HepG2 (cell line): Measurements from ENCODE around the gene ZNF213. TPM values are rescaled to one million over a fixed set of nuclear protein-coding genes. Genes with fewer than 3 reads are reported as not detected.

Source experiments
- BCL6 ChIP-seq: IDR thresholded peaks from 2 replicates; pipeline ENCODE4 v1.6.1; 2016; ENCODE audit warnings: missing genetic modification reagents, missing compliant biosample characterization
- FOXK1 ChIP-seq: sonication (generic); formaldehyde crosslinking; IDR thresholded peaks from 2 replicates; pipeline ENCODE4 v1.4.0; 2020; ENCODE audit warnings: low read depth, missing genetic modification reagents, borderline replicate concordance
- NAIF1 ChIP-seq: sonication (generic); formaldehyde crosslinking; IDR thresholded peaks from 2 replicates; pipeline ENCODE4 v1.5.0; 2020; ENCODE audit warnings: mild to moderate bottlenecking, missing genetic modification reagents, borderline replicate concordance
- POLR2AphosphoS5 ChIP-seq: IDR thresholded peaks from 2 replicates; pipeline ENCODE4 v1.6.1; 2012; ENCODE audit warnings: low read depth, low read length
- SIX4 ChIP-seq: sonication (generic); formaldehyde crosslinking; IDR thresholded peaks from 2 replicates; pipeline ENCODE4 v1.4.0; 2020; ENCODE audit warnings: missing genetic modification reagents
- SMAD3 ChIP-seq: sonication (generic); formaldehyde crosslinking; IDR thresholded peaks from 2 replicates; pipeline ENCODE4 v1.4.0; 2020; ENCODE audit warnings: missing genetic modification reagents
- ZFP36L2 ChIP-seq: sonication (generic); formaldehyde crosslinking; IDR thresholded peaks from 2 replicates; pipeline ENCODE4 v1.4.0; 2020; ENCODE audit warnings: missing genetic modification reagents
- ZMYM4 ChIP-seq: sonication (generic); formaldehyde crosslinking; IDR thresholded peaks from 2 replicates; pipeline ENCODE4 v1.8.1; 2023; ENCODE audit warnings: mild to moderate bottlenecking, missing genetic modification reagents
- ZNF264 ChIP-seq: sonication (generic); formaldehyde crosslinking; IDR thresholded peaks from 2 replicates; pipeline ENCODE4 v1.4.0; 2020; ENCODE audit warnings: missing genetic modification reagents
- ZNF337 ChIP-seq: sonication (generic); formaldehyde crosslinking; IDR thresholded peaks from 2 replicates; pipeline ENCODE4 v1.5.1; 2020; ENCODE audit warnings: missing genetic modification reagents, low read depth, mild to moderate bottlenecking, borderline replicate concordance
- ZNF343 ChIP-seq: sonication (generic); formaldehyde crosslinking; IDR thresholded peaks from 2 replicates; pipeline ENCODE4 v1.4.0; 2020; ENCODE audit warnings: mild to moderate bottlenecking, missing genetic modification reagents
- ZNF431 ChIP-seq: sonication (generic); formaldehyde crosslinking; IDR thresholded peaks from 2 replicates; pipeline ENCODE4 v1.9.0; 2022; ENCODE audit warnings: missing genetic modification reagents, low read depth, mild to moderate bottlenecking, borderline replicate concordance
- ZSCAN20 ChIP-seq: sonication (generic); formaldehyde crosslinking; IDR thresholded peaks from 2 replicates; pipeline ENCODE4 v1.4.0; 2020; ENCODE audit warnings: missing genetic modification reagents, mild to moderate bottlenecking, borderline replicate concordance
- polyA plus RNA-seq, 8 experiments: library from polyadenylated mRNA; depleted of rRNA in 3 of 8; stranded (reverse) in 7 of 8; unstranded in 1 of 8; fragments of >200 nt; fragmentation: Illumina TruSeq in 4 of 8; extraction: Trizol in 4 of 8; gene quantifications; 2 replicates each; pipeline versions ENCODE4 v1.2.1 to v1.2.3, GENCODE V29; 2011 to 2016; ENCODE audit warnings: low read depth in 4 of 8, missing spikeins in 1 of 8, mixed read lengths in 1 of 8; ENCODE audit not compliant: insufficient read depth in 1 of 8
- total RNA-seq, 5 experiments: library from RNA; depleted of rRNA; stranded (reverse); fragments of >200 nt; fragmentation: Illumina TruSeq; extraction: Trizol; gene quantifications; 2 replicates each; pipeline ENCODE4 v1.2.3, GENCODE V29; 2016; ENCODE audit warnings: low read depth in 1 of 5
- TF ChIP-seq, protein P1 (sequence below): sonication (generic); formaldehyde crosslinking; IDR thresholded peaks from 2 replicates; pipeline ENCODE4 v1.5.1; 2020; ENCODE audit warnings: missing genetic modification reagents, mild to moderate bottlenecking, borderline replicate concordance
- TF ChIP-seq, protein P2 (sequence below): sonication (generic); formaldehyde crosslinking; IDR thresholded peaks from 2 replicates; pipeline ENCODE4 v1.5.1; 2020; ENCODE audit warnings: mild to moderate bottlenecking, missing genetic modification reagents, moderate library complexity
- TF ChIP-seq, protein P3 (sequence below): conservative IDR thresholded peaks from 2 replicates; pipeline ENCODE4 v1.6.1; 2018; ENCODE audit warnings: missing genetic modification reagents
- TF ChIP-seq, protein P4 (sequence below): sonication (generic); formaldehyde crosslinking; IDR thresholded peaks from 2 replicates; pipeline ENCODE4 v1.4.0; 2020; ENCODE audit warnings: missing genetic modification reagents
- TF ChIP-seq, protein P5 (sequence below): sonication (generic); formaldehyde crosslinking; IDR thresholded peaks from 2 replicates; pipeline ENCODE4 v1.8.1; 2023; ENCODE audit warnings: mild to moderate bottlenecking, missing genetic modification reagents
- TF ChIP-seq, protein P6 (sequence below): sonication (generic); formaldehyde crosslinking; IDR thresholded peaks from 2 replicates; pipeline ENCODE4 v1.4.0; 2020; ENCODE audit warnings: missing genetic modification reagents, borderline replicate concordance

ZNF213 gene
- total and polyA plus RNA-seq, 2 of the 13 experiments (the other 11 are each of a cell fraction or from before 2014, with no cell fraction given), result 0.59 to 0.97 TPM

DNA sequence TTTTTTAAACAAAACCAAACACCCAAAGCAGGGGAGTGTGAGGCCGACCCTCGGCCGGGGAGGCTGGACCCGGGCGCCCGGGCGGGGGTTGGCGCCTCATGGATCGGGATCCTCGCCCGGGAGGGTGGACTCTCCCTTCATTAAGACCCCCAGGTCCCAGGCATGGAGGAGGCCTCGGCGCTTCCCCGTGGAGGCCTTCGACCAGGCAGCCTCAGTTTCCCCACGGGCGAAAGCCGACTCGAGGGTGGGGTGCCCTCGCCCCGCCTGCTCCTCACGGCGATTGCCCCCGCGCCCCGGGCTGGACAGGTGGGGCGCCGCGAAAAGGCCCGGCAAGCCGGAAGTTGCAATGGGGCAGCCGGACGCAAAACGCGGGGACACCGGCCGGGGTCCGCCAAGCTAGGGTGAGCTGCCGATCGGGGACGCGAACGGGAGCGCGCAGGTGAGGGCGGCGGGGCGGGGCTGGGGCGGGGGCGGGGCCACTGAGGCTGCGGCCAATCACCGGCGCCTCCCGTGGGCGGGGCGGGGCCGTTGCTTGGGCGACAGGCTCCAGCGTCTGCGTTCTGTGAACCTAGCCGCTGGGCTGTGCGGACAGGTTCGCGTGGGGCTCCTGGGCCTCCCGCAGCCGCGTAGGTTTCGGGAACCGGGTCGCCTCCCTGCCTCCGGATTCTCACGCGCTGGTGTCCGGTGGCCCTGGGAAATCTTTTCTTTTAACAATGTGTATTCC lies 28.5 kb upstream of the ZNF213 start (continued):
- TF ChIP-seq FOXK1 (CRISPR knock-in tag) (peak; percentile 45; the same call in 1 of the 2 replicates), NAIF1 (CRISPR knock-in tag) (0 out of 2 replicates have a peak, but pooled peaks have one; percentile 36), SIX4 (0 out of 2 replicates have a peak, but pooled peaks have one; percentile 24), SMAD3 (CRISPR knock-in tag) (0 out of 2 replicates have a peak, but pooled peaks have one; percentile 47), BCL6 (CRISPR knock-in tag) (peak; percentile 52), ZNF431 (CRISPR knock-in tag) (peak; percentile 81; the same call in 1 of the 2 replicates), ZNF264 (no peak), ZSCAN20 (CRISPR knock-in tag) (no peak), ZNF343 (CRISPR knock-in tag) (peak; percentile 57; the same call in 1 of the 2 replicates), ZFP36L2 (CRISPR knock-in tag) (no peak), POLR2AphosphoS5 (peak; percentile 80), ZNF337 (CRISPR knock-in tag) (0 out of 2 replicates have a peak, but pooled peaks have one; percentile 56), ZMYM4 (CRISPR knock-in tag) (peak; percentile 65)
- TF ChIP-seq, protein P1, sequence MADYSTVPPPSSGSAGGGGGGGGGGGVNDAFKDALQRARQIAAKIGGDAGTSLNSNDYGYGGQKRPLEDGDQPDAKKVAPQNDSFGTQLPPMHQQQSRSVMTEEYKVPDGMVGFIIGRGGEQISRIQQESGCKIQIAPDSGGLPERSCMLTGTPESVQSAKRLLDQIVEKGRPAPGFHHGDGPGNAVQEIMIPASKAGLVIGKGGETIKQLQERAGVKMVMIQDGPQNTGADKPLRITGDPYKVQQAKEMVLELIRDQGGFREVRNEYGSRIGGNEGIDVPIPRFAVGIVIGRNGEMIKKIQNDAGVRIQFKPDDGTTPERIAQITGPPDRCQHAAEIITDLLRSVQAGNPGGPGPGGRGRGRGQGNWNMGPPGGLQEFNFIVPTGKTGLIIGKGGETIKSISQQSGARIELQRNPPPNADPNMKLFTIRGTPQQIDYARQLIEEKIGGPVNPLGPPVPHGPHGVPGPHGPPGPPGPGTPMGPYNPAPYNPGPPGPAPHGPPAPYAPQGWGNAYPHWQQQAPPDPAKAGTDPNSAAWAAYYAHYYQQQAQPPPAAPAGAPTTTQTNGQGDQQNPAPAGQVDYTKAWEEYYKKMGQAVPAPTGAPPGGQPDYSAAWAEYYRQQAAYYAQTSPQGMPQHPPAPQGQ (CRISPR knock-in tag), result no peak
- TF ChIP-seq, protein P2, sequence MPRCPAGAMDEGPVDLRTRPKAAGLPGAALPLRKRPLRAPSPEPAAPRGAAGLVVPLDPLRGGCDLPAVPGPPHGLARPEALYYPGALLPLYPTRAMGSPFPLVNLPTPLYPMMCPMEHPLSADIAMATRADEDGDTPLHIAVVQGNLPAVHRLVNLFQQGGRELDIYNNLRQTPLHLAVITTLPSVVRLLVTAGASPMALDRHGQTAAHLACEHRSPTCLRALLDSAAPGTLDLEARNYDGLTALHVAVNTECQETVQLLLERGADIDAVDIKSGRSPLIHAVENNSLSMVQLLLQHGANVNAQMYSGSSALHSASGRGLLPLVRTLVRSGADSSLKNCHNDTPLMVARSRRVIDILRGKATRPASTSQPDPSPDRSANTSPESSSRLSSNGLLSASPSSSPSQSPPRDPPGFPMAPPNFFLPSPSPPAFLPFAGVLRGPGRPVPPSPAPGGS (CRISPR knock-in tag), result no peak
- TF ChIP-seq, protein P3, sequence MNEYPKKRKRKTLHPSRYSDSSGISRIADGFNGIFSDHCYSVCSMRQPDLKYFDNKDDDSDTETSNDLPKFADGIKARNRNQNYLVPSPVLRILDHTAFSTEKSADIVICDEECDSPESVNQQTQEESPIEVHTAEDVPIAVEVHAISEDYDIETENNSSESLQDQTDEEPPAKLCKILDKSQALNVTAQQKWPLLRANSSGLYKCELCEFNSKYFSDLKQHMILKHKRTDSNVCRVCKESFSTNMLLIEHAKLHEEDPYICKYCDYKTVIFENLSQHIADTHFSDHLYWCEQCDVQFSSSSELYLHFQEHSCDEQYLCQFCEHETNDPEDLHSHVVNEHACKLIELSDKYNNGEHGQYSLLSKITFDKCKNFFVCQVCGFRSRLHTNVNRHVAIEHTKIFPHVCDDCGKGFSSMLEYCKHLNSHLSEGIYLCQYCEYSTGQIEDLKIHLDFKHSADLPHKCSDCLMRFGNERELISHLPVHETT (CRISPR knock-in tag), result peak; percentile 82
- TF ChIP-seq, protein P4, sequence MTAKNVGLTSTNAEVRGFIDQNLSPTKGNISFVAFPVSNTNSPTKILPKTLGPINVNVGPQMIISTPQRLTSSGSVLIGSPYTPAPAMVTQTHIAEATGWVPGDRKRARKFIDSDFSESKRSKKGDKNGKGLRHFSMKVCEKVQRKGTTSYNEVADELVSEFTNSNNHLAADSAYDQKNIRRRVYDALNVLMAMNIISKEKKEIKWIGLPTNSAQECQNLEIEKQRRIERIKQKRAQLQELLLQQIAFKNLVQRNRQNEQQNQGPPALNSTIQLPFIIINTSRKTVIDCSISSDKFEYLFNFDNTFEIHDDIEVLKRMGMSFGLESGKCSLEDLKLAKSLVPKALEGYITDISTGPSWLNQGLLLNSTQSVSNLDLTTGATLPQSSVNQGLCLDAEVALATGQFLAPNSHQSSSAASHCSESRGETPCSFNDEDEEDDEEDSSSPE (CRISPR knock-in tag), result peak; percentile 55
- TF ChIP-seq, protein P5, sequence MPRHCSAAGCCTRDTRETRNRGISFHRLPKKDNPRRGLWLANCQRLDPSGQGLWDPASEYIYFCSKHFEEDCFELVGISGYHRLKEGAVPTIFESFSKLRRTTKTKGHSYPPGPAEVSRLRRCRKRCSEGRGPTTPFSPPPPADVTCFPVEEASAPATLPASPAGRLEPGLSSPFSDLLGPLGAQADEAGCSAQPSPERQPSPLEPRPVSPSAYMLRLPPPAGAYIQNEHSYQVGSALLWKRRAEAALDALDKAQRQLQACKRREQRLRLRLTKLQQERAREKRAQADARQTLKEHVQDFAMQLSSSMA (CRISPR knock-in tag), result peak; percentile 65; the same call in 1 of the 2 replicates
- TF ChIP-seq, protein P6, sequence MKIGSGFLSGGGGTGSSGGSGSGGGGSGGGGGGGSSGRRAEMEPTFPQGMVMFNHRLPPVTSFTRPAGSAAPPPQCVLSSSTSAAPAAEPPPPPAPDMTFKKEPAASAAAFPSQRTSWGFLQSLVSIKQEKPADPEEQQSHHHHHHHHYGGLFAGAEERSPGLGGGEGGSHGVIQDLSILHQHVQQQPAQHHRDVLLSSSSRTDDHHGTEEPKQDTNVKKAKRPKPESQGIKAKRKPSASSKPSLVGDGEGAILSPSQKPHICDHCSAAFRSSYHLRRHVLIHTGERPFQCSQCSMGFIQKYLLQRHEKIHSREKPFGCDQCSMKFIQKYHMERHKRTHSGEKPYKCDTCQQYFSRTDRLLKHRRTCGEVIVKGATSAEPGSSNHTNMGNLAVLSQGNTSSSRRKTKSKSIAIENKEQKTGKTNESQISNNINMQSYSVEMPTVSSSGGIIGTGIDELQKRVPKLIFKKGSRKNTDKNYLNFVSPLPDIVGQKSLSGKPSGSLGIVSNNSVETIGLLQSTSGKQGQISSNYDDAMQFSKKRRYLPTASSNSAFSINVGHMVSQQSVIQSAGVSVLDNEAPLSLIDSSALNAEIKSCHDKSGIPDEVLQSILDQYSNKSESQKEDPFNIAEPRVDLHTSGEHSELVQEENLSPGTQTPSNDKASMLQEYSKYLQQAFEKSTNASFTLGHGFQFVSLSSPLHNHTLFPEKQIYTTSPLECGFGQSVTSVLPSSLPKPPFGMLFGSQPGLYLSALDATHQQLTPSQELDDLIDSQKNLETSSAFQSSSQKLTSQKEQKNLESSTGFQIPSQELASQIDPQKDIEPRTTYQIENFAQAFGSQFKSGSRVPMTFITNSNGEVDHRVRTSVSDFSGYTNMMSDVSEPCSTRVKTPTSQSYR (CRISPR knock-in tag), result peak; percentile 25; the same call in 1 of the 2 replicates
